ENCODE data around the gene CXCL14.

- no peak for TF ChIP-seq RAD21 (IDR thresholded peaks at IDR 0.05; ENCODE audit: low read length)
- no peak for TF ChIP-seq NFE2L2 (IDR thresholded peaks at IDR 0.05; ENCODE audit: low read depth, low read length)
- no peak for TF ChIP-seq BHLHE40 (IDR thresholded peaks at IDR 0.05; ENCODE audit: low read depth, low read length)
- no peak for TF ChIP-seq ELK1 (IDR thresholded peaks at IDR 0.05; ENCODE audit: borderline replicate concordance, low read depth, low read length)
- no peak for TF ChIP-seq CTCF (conservative IDR thresholded peaks at IDR 0.05; ENCODE audit: low read depth, low read length)
- no peak for TF ChIP-seq SMC3 (IDR thresholded peaks at IDR 0.05; ENCODE audit: low read depth, low read length)
- TF ChIP-seq POLR2A (IDR thresholded peaks at IDR 0.05; ENCODE audit: low read depth, low read length): no peak
- no peak for TF ChIP-seq USF2 (IDR thresholded peaks at IDR 0.05; ENCODE audit: low read depth, low read length)
- no peak for TF ChIP-seq RFX5 (IDR thresholded peaks at IDR 0.05; ENCODE audit: low read depth, low read length)
- no peak for TF ChIP-seq RCOR1 (IDR thresholded peaks at IDR 0.05; ENCODE audit: insufficient replicate concordance, low read length)
- TF ChIP-seq CHD1 (IDR thresholded peaks at IDR 0.05; ENCODE audit: low read depth, low read length): no peak
- TF ChIP-seq MAZ (IDR thresholded peaks at IDR 0.05; ENCODE audit: borderline replicate concordance, low read depth, low read length): no peak
- TF ChIP-seq MXI1 (IDR thresholded peaks at IDR 0.05; ENCODE audit: borderline replicate concordance, low read depth, low read length): no peak
Measured at GRCh38 chr5:135615581-135616260, 36.9 kb upstream of the CXCL14 start.

Data from IMR-90 (cell line).